Skeletal muscle cell (primary cell): Measurements from ENCODE around the gene TRIM67.

ENCODE experiments used
- DNase-seq: peaks from one replicate; pipeline ENCODE4 v3.0.0-alpha.2; 2010; ENCODE audit warnings: low read depth
- H3K4me3 ChIP-seq: 2 replicates; pipeline ENCODE4 v1.5.1; 2011; ENCODE audit warnings: low read depth, mild to moderate bottlenecking, control low read depth, low read length, moderate library complexity

TRIM67 gene

DNA sequence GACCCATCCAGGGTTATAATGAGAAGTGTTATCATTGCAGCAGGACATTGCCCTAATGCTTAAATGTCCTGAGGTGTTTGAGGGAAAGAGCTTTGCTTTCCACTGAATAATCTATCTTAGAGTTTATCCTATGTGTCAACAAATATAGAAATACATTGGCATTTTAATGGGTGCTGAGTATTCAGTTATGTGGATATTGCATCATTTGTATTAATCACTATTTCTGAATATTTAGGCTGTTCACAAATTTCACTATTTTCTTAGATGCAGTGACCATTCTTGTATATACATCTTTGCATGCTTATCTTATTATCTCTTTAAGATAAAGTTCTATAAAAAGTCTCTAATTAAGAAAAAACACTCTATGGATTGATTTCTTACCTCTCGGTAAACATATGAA is 18.2 kb downstream of the TRIM67 start:
- DNase-seq: no peak
- no peak overlapping the region for H3K4me3 ChIP-seq

DNA sequence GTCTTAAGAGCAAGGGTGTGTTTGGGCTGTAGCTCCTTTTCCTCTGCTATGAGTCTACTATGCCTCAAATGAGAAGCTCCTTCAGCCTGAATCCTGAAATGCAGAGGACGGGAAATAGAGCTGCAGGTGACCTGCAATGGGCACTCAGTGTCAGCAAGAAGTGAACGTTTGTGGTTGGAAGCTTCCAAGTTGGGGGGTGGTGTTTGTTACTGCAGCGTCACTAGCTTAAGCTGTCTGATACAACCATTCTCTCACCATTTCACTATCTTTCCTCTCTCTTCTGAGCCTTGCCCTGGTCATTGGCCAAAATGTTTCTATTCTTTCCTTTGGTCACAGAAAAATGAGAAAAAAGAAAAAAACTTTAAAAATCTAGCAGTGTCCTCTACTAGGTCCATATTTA is 19.4 kb downstream of the TRIM67 start:
- no peak overlapping the region for H3K4me3 ChIP-seq
- DNase-seq: no peak

DNA sequence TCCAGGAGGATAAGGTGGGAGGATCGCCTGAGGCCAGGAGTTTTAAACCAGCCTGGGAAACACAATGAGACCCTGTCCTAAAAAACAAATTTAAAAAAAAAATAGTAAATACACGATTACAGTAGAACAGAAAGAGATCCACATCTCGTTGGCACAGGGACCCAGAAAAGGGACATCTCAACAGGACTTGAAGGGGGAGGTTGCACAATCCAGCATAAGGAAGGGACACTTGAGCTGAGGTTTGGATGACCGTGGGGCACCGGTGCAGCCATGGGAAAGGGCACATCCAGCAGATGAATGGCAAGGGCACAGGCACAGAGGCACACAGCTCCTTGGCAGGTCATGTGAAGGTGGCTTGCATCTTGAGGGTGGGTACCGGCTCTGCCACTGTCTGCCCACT is 20.5 kb downstream of the TRIM67 start:
- H3K4me3 ChIP-seq: no peak overlapping the region
- no peak for DNase-seq

DNA sequence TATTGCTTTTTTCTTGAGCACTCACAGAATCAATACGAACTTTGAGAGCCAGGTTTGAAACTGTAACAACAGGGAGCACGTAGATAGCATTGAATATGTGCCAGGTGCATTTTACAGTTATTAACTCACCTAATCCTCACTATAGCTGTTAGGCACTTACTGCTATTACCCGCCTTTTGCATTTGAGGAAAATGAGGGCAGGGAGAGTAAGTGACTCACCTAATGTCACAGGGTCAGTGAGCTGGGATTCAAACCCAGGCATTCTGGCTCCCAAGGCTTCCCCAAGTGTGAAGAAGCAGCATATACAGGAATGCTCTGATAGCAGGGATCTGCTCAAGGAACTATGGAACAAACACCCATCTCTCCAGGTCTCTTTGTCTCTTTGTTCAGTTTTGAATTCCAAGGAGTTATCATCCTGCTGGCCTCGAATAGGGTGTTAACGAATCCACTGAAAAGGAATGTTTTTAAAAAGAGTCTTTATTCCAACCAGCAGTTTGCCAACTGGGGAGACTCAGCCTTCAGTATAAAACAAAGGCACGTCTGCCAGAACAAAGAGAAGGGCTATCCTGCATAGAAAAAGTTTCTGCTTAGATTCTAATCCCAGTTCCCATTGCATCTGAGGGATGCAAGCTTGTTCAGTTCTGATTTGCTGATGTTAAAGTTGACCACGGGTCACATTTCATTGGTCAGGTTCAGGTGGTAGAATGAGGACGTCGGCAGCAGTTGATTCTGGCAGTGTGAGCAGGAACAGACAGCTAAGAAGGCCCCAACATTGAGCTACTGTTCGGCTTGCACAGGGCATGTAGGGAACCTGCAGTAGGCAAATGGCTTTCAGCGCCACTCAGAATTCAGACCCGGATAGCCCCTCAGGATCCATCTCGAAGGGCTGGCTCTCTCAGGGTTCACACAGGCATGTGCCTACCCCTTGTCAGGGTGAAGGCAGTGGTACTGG is 22.1 kb downstream of the TRIM67 start:
- no peak for DNase-seq
- no peak overlapping the region for H3K4me3 ChIP-seq

DNA sequence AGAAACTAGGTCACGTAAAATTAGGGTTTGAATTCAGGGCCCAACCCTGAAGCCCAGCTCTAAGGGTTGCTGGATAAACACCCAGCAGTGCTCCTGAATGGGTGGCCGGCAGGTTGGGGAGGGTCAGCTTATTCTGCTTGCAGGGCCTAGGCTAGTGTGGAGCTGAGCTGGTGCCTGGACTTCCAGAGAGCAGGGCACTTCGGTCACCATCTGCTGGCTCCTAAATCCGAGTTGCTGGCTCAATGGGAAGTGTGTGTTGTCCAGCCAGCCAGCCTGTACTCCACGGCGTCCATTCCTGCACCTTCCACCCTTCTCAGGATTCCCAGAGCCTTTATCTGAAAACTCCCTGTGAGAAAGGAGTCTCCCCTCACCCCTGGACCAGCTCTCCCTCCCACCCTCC is 23.0 kb downstream of the TRIM67 start:
- no peak for DNase-seq
- no peak overlapping the region for H3K4me3 ChIP-seq

DNA sequence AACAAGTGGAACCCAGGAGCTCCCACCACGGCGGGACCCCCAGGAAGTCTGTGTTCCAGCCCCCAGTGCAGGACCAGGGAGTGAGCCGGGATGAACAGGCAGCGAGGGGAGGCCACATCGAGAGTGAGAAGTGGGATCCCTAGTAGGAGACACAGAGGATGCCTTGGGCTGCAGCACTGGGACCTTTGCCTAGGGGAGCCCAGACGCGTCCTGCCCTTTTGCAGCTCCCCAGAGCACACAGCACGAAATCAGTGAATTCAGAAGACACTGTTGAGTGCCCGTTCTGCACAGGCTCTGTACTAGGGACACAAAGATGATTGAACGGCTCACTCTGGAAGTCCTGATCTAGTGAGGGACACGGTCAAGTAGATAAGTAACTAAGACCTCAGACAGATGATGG is 23.5 kb downstream of the TRIM67 start:
- DNase-seq: no peak
- no peak overlapping the region for H3K4me3 ChIP-seq

DNA sequence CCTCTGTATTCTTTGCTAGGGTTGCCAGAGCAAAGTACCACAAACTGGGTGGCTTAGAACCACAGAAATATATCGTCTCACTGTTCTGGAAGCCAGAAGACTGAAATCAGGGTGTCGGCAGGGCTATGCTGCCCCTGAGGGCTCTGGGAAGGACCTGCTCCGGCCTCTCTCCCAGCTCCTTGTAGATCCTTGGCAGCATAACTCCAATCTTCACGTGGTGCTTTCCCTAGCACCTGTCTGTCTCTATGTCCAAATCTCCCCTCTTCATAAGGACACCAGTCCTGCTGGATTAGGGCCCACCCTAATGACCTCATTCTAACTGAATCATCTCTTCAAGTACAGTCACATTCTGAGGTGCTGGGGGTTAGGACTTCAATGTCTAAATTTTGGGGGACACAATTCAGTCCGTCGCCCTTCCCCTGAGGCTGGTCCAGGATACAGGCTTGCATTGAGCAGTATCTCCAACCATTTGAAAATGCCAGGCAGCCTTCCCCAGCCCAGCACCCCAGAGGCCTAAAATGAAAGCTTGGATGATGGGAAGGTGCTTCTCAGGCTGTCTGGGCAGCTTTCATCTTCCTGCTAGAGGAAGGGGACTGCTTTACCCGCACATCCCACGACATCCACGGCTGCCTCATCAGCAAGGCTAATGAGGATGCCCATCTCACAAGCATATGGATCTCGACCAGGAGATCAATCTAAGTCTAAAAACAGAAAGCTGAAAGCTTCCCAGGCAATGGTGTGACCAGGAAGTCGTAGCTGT is 24.7 kb downstream of the TRIM67 start:
- H3K4me3 ChIP-seq: no peak overlapping the region
- no peak for DNase-seq

DNA sequence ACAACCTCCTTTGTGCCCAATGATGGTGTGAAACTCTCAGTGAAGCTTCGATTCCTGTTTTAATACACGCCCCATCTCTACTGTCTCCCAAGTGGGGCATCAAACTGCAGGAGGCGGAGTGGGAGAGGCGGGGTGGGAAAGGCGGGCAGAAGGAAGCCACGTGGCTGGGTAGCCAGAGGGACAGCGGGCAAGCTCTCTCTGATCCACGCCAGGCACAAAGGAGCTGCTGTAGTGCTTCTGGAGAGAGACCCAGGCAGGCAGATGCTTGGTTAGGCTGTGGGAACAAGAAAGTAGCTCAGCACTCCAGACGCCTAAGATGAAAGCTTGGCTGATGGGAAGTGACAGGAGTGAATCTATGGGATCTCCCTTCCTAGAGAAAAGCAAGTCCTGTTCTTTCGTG is 25.7 kb downstream of the TRIM67 start:
- H3K4me3 ChIP-seq: no peak overlapping the region
- no peak for DNase-seq

DNA sequence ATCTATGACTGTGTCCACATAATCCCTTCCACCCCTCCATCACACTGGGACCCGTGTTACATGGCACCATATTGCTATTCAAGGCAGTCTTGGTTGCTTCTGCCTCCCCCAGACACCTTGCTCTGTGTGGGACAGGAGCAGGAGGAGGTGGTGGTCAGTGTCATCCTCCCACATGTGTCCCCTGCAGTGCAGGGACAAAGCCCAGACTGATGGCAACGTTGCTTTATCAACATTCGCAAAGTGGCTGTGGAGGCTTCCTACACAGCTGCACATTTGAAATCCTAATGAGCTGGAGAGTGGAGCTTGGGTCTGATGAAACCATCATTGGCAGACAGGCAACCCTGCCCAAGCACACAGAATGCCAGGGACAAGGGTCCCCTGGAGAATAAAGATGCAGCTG is 26.2 kb downstream of the TRIM67 start:
- H3K4me3 ChIP-seq: no peak overlapping the region
- no peak for DNase-seq

DNA sequence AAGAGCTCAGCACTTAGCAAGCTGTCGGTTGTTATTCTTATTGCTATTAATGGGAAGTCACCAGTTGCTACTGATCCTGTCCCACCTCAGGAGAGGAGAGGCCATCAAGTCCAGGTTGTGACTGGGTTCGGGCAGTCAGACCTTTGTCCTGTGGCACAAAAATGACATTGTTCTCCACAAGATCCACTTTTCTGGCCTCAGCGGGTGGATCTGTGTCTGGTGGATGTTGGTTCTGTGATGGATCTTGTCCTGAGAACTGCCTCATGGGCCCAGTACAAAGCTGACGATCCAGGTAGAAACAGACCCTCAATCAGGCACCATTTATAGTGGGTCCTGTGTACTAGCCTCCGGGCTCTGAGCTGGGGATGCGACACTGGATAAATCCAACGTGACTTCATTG is 26.9 kb downstream of the TRIM67 start:
- H3K4me3 ChIP-seq: no peak overlapping the region
- no peak for DNase-seq

DNA sequence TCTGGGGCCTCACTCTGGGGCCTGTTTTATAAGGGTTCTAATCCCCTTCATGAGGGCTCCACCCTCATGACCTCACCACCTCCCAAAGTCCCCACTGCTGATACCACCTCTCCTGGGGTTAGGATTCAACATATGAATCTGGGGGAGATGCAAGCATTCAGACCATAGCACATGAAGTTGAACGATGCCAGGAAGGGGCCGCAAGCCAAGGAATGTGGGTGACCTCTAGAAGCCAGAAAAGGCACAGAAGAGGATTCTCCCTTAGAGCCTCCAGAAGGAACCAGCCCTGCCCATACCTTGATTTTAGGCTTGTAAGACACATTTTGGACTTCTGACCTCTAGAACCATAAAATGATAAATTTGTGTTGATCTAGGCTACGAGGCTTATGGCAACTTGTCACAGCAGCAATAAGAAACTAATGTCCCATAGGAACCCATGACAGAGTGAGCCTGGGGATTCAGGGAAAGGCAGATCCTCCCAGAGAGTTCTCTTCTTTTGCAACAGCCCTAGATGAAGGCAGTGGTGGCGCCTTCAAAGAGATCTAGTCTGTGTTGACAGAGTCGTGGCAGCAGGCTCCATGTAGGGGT is 27.9 kb downstream of the TRIM67 start:
- no peak for DNase-seq
- no peak overlapping the region for H3K4me3 ChIP-seq

DNA sequence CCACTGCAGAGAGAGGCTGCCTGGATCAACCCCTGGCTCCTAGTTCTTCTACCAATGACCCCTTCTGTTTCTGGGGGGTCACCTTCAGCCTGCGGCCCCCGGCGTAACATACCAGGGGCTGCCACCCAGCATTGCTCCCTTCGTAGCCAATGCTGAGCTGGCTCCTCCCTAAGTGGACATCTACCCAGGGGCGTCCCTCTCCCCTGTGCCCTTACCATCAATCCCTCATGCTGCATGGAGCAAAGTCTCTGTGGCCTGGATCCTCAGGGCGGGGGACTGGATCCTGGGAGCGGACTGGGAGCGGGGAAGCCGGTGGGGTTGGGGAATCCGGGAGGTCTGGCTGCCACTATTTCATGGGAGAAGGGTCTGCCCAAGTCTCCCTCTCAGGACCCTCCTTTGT is 28.6 kb downstream of the TRIM67 start:
- H3K4me3 ChIP-seq: no peak overlapping the region
- DNase-seq: no peak

DNA sequence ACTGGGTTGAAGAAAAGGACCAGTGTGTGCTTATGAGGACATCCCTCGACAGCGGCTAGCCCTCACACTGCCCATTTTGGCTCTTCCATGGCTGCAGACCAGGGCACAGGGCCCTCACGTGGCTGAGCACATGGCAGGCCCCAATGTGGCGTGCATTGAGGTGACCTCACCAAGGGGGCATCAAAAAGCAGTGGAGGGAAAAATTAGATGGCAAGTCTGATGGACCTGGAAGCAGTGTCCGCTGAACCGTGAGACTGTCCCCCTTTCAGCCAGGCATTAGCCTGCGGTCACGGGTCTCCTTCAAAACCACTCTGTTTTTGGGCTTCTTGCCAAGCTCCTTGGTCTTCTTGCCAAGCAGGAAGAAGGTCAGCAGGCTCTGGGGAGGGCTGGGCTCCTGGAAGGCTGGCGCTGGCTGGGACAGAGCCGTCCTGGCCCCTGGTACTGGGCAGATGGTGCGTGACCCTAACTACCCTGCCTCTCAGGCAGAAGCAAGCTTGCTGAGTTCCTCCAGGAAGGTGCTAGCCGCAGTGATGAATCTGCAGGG is 30.8 kb downstream of the TRIM67 start:
- H3K4me3 ChIP-seq: no peak overlapping the region
- no peak for DNase-seq

DNA sequence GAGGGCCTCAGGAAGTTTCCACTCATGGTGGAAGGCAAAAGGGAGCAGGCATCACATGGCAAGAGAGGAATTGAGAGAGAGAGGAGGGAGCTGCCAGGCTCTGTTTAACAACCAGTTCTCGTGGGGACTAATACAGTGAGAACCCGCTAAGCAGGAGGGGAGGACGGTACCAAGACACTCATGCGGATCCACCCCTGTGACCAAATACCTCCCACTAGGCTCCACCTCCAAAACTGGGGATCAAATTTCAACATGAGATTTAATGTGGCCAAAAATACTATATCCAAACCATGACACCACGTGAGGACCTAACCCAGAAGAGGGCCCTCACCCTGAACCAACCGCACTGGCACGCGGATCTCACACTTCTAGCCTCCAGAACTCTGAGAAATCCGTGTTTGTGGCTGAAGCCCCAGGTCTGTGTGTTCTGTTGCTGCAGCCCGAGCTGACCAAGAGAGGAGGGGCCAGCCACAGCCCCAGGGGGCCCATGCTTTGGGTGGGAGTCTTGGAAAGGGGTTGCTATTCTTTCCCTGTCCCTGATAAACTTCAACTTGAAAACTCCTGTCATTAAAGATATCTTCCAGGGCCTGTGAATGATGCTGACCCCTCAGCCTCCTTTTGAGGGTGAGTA is 32.0 kb downstream of the TRIM67 start:
- no peak overlapping the region for H3K4me3 ChIP-seq
- DNase-seq: no peak

DNA sequence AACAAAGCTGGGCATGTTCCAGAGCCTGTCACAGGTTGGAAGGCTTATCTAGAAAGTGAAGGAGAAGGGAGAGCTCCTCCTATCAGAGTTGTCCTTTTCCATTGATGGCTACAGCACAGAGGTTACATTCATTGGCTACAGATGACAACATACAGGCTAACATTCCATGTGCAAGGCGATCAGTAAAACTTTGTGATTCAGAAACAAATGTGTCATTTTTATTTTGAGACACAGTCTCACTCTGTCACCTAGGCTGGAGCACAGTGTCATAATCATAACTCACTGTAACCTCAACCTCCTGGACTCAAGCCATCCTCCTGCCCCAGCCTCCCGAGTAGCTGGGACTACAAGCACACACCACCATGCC is 32.6 kb downstream of the TRIM67 start:
- no peak for DNase-seq
- H3K4me3 ChIP-seq: no peak overlapping the region

DNA sequence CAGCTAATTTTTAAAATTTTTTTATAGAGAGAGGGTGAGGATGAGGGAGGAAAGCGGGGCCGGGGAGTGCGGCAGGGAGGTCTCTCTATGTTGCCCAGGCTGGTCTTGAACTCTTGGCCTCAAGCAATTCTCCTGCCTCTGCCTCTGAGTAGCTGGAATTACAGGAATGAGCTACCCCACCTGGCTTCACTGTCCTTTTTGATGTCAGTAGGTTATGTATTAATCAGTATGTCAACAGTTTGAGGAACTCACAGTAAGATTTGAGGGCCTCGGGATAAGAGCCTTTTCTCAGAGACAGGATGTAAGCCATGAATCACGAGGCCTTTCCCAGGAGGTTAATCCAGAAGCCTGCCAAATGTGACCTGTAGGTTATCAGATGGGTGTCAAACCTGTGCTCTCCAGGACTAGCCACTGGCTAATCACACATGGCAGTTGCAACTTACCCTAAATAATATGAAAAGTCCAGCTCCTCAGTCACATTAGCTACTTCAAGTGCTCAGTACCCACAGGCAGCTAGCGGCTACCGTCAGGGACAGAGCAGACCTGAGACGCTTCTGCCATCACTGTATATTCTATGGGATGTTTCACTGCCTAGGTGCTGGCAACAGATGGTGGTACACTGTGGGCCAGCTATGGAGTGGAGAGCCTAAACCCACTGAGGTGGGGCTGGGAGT is 33.1 kb downstream of the TRIM67 start:
- DNase-seq: no peak
- no peak overlapping the region for H3K4me3 ChIP-seq

DNA sequence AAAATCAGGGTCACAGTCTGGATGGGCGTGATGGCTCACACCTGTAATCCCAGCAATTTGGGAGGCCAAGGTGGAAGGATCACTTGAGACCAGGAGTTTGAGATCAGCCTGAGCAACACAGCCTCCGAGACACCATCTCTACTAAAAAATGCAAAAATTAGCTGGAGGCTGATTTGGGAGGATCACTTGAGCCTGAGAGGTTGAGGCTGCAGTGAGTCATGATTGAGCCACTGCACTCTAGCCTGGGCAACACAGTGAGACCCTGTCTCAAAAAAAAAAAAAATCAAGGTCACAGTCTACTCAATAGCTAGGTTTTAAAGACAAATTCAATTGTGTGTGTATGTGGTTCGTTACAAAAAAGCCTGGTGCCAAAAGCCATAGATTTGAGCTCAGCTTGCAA is 34.4 kb downstream of the TRIM67 start:
- DNase-seq: no peak
- H3K4me3 ChIP-seq: no peak overlapping the region

DNA sequence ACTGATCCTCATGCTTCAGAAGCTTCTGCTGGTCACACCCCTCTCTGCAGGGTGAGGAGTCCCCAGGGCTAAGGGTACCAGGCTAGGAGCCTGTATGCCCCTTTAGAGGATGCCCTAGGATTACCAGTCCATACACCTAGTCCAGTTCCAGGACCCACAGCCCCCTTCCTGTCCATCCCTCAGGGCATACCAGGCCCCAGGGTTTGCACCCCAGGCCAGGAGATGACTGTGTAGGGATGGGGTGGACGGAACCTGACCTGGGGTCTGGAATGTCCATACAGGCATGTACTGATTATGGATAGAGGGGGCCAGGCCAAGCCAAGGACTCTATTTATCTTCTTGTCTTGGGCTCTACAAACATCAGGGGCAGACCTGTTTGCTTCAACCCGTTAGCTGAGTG is 34.9 kb downstream of the TRIM67 start:
- H3K4me3 ChIP-seq: no peak overlapping the region
- no peak for DNase-seq

DNA sequence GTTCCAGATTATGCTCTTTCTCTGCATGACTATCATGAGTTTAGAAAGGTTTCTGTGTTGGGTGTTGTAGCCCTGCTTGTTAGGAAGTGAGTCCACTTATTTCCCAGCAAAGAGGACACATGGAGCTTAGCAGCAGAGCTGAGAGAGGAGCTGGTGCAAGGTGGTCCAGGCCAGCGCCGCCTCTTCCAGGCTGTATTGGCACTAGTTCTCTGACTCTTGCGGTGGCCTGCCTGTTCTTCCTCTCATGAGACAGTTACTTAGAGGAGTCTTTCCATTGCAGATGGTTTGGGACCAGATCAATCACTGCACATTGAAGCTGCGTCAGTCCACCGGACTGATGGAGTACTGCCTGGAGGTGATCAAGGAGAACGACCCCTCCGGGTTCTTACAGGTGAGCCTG is 38.0 kb downstream of the TRIM67 start:
- DNase-seq: no peak

More for the DNA sequence above, 38.0 kb downstream of the TRIM67 start:
- no peak overlapping the region for H3K4me3 ChIP-seq
